HepG2 (cell line): ENCODE data around the gene SPTSSB. TPM values are rescaled to one million over a fixed set of nuclear protein-coding genes. Genes with fewer than 3 reads are reported as not detected.
A peak's percentile ranks its signal among the peaks of the same experiment; 100 is the strongest.

Source experiments
- BORCS8-MEF2B ChIP-seq: sonication (generic); formaldehyde crosslinking; IDR thresholded peaks from 2 replicates; pipeline ENCODE4 v1.8.0; 2022; ENCODE audit warnings: mild to moderate bottlenecking, missing genetic modification reagents
- EED ChIP-seq: sonication (generic); formaldehyde crosslinking; IDR thresholded peaks from 2 replicates; pipeline ENCODE4 v1.5.0; 2020; ENCODE audit warnings: mild to moderate bottlenecking, missing genetic modification reagents
- GABPB1 ChIP-seq: IDR thresholded peaks from 2 replicates; pipeline ENCODE4 v1.6.1; 2016; ENCODE audit warnings: mild to moderate bottlenecking, missing genetic modification reagents, moderate library complexity, missing compliant biosample characterization
- HDAC2 ChIP-seq: sonication (generic); formaldehyde crosslinking; IDR thresholded peaks from 2 replicates; pipeline ENCODE4 v1.4.0; 2020; ENCODE audit warnings: missing genetic modification reagents
- MAF1 ChIP-seq: sonication (generic); formaldehyde crosslinking; IDR thresholded peaks from 2 replicates; pipeline ENCODE4 v1.5.0; 2020; ENCODE audit warnings: missing genetic modification reagents, borderline replicate concordance
- ZNF30 ChIP-seq: sonication (generic); formaldehyde crosslinking; IDR thresholded peaks from 2 replicates; pipeline ENCODE4 v1.5.0; 2020; ENCODE audit warnings: mild to moderate bottlenecking, missing genetic modification reagents
- ZNF354B ChIP-seq: sonication (generic); formaldehyde crosslinking; IDR thresholded peaks from 2 replicates; pipeline ENCODE4 v1.8.0; 2022; ENCODE audit warnings: mild to moderate bottlenecking, missing genetic modification reagents
- ZNF550 ChIP-seq: sonication (generic); formaldehyde crosslinking; IDR thresholded peaks from 2 replicates; pipeline ENCODE4 v1.4.0; 2020; ENCODE audit warnings: mild to moderate bottlenecking, missing genetic modification reagents, borderline replicate concordance
- polyA plus RNA-seq, 8 experiments: library from polyadenylated mRNA; depleted of rRNA in 3 of 8; stranded (reverse) in 7 of 8; unstranded in 1 of 8; fragments of >200 nt; fragmentation: Illumina TruSeq in 4 of 8; extraction: Trizol in 4 of 8; gene quantifications; 2 replicates each; pipeline versions ENCODE4 v1.2.1 to v1.2.3, GENCODE V29; 2011 to 2016; ENCODE audit warnings: low read depth in 4 of 8, missing spikeins in 1 of 8, mixed read lengths in 1 of 8; ENCODE audit not compliant: insufficient read depth in 1 of 8
- total RNA-seq, 5 experiments: library from RNA; depleted of rRNA; stranded (reverse); fragments of >200 nt; fragmentation: Illumina TruSeq; extraction: Trizol; gene quantifications; 2 replicates each; pipeline ENCODE4 v1.2.3, GENCODE V29; 2016; ENCODE audit warnings: low read depth in 1 of 5
- TF ChIP-seq, protein P1 (sequence below): sonication (generic); formaldehyde crosslinking; conservative IDR thresholded peaks from 2 replicates; pipeline ENCODE4 v1.4.0; 2020; ENCODE audit warnings: mild to moderate bottlenecking, missing genetic modification reagents, moderate library complexity
- TF ChIP-seq, protein P2 (sequence below): sonication (generic); formaldehyde crosslinking; IDR thresholded peaks from 2 replicates; pipeline ENCODE4 v1.5.0; 2020; ENCODE audit warnings: mild to moderate bottlenecking, missing genetic modification reagents, borderline replicate concordance
- TF ChIP-seq, protein P3 (sequence below): sonication (generic); formaldehyde crosslinking; IDR thresholded peaks from 2 replicates; pipeline ENCODE4 v1.4.0; 2020; ENCODE audit warnings: missing genetic modification reagents

The SPTSSB gene
- total and polyA plus RNA-seq, 2 of the 13 experiments (the other 11 are each of a cell fraction or from before 2014, with no cell fraction given), result 0.51 to 2.4 TPM

DNA sequence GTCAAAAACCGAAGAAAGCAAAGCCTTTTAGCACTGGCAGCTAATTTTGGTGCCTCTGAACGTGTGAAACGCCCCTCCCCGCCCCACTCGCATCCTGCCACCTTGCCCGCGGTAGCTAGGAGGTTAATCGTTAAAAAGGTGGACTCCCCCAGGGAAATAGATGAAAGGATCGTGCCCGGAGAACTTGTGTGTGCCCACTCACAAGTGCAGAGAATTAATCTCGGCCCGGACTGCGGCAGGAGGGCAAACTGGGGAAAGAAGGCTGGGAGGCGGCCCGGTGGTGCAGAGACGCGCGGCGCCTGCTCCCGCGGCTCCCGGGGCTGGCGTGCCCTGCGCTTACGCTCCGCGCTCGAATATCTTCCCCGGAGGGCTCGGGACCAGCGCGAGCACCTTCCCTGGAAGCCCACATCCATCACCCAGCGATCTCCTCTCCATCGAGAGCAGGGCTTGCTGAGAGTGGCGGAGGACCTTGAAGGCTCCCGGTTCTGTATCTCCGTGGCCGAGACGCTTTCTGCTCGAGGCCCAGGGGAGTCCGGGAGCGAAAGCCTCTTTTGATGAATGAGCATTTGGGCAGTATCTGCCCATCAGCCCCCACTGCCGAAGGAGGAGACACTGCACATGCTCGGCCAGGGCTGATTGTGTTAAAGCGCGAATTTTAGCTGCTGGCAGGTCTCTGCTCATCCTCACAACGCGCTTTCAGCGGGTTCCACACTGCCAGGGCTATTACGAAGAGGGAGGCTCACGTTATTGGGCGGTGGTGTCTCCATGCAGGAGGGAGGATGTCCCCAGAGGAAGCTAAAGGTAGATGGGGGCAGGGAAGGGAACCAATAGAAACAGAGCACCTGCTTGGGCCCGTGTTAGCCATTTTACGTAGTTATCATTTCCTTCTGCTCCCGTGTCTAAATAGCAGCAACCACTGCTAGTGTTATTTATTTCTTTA, 1.3 kb upstream of the SPTSSB start (continued):
- TF ChIP-seq GABPB1 (peak; percentile 27; the same call in 1 of the 2 replicates), BORCS8-MEF2B (CRISPR knock-in tag) (no peak), HDAC2 (CRISPR knock-in tag) (no peak), MAF1 (CRISPR knock-in tag) (no peak), ZNF550 (CRISPR knock-in tag) (no peak), ZNF354B (CRISPR knock-in tag) (no peak), EED (0 out of 2 replicates have a peak, but pooled peaks have one; percentile 58), ZNF30 (CRISPR knock-in tag) (no peak)
- TF ChIP-seq, protein P1, sequence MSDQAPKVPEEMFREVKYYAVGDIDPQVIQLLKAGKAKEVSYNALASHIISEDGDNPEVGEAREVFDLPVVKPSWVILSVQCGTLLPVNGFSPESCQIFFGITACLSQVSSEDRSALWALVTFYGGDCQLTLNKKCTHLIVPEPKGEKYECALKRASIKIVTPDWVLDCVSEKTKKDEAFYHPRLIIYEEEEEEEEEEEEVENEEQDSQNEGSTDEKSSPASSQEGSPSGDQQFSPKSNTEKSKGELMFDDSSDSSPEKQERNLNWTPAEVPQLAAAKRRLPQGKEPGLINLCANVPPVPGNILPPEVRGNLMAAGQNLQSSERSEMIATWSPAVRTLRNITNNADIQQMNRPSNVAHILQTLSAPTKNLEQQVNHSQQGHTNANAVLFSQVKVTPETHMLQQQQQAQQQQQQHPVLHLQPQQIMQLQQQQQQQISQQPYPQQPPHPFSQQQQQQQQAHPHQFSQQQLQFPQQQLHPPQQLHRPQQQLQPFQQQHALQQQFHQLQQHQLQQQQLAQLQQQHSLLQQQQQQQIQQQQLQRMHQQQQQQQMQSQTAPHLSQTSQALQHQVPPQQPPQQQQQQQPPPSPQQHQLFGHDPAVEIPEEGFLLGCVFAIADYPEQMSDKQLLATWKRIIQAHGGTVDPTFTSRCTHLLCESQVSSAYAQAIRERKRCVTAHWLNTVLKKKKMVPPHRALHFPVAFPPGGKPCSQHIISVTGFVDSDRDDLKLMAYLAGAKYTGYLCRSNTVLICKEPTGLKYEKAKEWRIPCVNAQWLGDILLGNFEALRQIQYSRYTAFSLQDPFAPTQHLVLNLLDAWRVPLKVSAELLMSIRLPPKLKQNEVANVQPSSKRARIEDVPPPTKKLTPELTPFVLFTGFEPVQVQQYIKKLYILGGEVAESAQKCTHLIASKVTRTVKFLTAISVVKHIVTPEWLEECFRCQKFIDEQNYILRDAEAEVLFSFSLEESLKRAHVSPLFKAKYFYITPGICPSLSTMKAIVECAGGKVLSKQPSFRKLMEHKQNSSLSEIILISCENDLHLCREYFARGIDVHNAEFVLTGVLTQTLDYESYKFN (CRISPR knock-in tag), result no peak
- TF ChIP-seq, protein P2, sequence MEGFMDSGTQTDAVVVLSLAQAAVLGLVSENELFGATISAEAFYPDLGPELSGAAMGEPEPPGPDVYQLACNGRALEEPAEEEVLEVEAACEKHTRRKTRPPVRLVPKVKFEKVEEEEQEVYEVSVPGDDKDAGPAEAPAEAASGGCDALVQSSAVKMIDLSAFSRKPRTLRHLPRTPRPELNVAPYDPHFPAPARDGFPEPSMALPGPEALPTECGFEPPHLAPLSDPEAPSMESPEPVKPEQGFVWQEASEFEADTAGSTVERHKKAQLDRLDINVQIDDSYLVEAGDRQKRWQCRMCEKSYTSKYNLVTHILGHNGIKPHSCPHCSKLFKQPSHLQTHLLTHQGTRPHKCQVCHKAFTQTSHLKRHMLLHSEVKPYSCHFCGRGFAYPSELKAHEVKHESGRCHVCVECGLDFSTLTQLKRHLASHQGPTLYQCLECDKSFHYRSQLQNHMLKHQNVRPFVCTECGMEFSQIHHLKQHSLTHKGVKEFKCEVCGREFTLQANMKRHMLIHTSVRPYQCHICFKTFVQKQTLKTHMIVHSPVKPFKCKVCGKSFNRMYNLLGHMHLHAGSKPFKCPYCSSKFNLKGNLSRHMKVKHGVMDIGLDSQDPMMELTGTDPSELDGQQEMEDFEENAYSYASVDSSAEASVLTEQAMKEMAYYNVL (CRISPR knock-in tag), result 0 out of 2 replicates have a peak, but pooled peaks have one; percentile 3
- TF ChIP-seq, protein P3, sequence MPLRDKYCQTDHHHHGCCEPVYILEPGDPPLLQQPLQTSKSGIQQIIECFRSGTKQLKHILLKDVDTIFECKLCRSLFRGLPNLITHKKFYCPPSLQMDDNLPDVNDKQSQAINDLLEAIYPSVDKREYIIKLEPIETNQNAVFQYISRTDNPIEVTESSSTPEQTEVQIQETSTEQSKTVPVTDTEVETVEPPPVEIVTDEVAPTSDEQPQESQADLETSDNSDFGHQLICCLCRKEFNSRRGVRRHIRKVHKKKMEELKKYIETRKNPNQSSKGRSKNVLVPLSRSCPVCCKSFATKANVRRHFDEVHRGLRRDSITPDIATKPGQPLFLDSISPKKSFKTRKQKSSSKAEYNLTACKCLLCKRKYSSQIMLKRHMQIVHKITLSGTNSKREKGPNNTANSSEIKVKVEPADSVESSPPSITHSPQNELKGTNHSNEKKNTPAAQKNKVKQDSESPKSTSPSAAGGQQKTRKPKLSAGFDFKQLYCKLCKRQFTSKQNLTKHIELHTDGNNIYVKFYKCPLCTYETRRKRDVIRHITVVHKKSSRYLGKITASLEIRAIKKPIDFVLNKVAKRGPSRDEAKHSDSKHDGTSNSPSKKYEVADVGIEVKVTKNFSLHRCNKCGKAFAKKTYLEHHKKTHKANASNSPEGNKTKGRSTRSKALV (CRISPR knock-in tag), result 0 out of 2 replicates have a peak, but pooled peaks have one; percentile 32
